Aorta (tissue), 5 donors: Measurements from ENCODE around the gene KIAA0513. TPM values are rescaled to one million over a fixed set of nuclear protein-coding genes. Genes with fewer than 3 reads are reported as not detected.

Experiments used
- ATAC-seq: fragments of 200-7000 bp; cut with Tn5 transposase; one replicate; pipeline ENCODE4 v1.9.1; 2022; ENCODE audit warnings: moderate library complexity; ENCODE audit not compliant: low FRiP score
- DNase-seq, 2 donors: peaks; one replicate each; pipeline ENCODE4 v3.0.0-alpha.2; 2020
- H3K27ac ChIP-seq, 2 donors: one replicate each; pipeline ENCODE4 v1.5.1; 2013; ENCODE audit warnings: low read length in 2 of 2, mild to moderate bottlenecking in 2 of 2, moderate library complexity in 2 of 2, control low read depth in 1 of 2, inconsistent platforms in 1 of 2, low read depth in 1 of 2
- H3K27me3 ChIP-seq, 2 donors: one replicate each; pipeline ENCODE4 v1.6.1; 2013; ENCODE audit warnings: control low read depth in 1 of 2, low read length in 1 of 2, mild to moderate bottlenecking in 1 of 2, moderate library complexity in 1 of 2; ENCODE audit not compliant: insufficient read depth in 2 of 2, control insufficient read depth in 1 of 2
- H3K36me3 ChIP-seq, 2 donors: one replicate each; pipeline ENCODE4 v1.6.1; 2013; ENCODE audit warnings: control low read depth in 1 of 2, low read length in 1 of 2, mild to moderate bottlenecking in 1 of 2; ENCODE audit not compliant: insufficient read depth in 2 of 2, control insufficient read depth in 1 of 2
- H3K4me1 ChIP-seq, 2 donors: one replicate each; pipeline ENCODE4 v1.6.1; 2013; ENCODE audit warnings: low read length in 2 of 2, control low read depth in 1 of 2, mild to moderate bottlenecking in 1 of 2, moderate library complexity in 1 of 2; ENCODE audit not compliant: insufficient read depth in 2 of 2, control insufficient read depth in 1 of 2
- H3K4me3 ChIP-seq, 2 donors: one replicate each; pipeline ENCODE4 v1.5.1; 2013; ENCODE audit warnings: low read length in 2 of 2, control low read depth in 1 of 2, mild to moderate bottlenecking in 1 of 2
- H3K9me3 ChIP-seq: one replicate; pipeline ENCODE4 v1.6.1; 2013; ENCODE audit warnings: mild to moderate bottlenecking, low read length; ENCODE audit not compliant: control insufficient read depth
- WGBS, 2 donors: extraction: QIAGEN DNeasy Blood & Tissue Kit; methylation state at CpG; one replicate each; pipeline ENCODE4 v1.1.7; 2013; 5-methylcytosine and 5-hydroxymethylcytosine counted together
- intact Hi-C, 2 donors: fragments of 100-400 bp; cut with DNase I; formaldehyde crosslinking; loops; one replicate each; pipeline versions ENCODE4 v1.14.2 to v1.15.0; 2022
- polyA plus RNA-seq, 2 donors: library from polyadenylated mRNA; stranded (reverse); fragments of 200-250 nt; gene quantifications; one replicate each; pipeline ENCODE4 v1.2.3, GENCODE V29; 2013
- total RNA-seq, 2 donors: library from RNA; stranded (reverse); fragmentation: NEBNext Ultra II Directional; extraction: Animal tissue kit (Norgen Biotek cat#: 25700); gene quantifications; one replicate each; pipeline ENCODE4 v1.2.1, GENCODE V29; 2021
- donor health status: healthy with polysubstance abuse.
- donor health status: Bipolar disorder and iron deficiency.
- donor health status: DM: no; HTN: no; CAD: no.
- donor health status: DM: no; HTN: no; CAD: no.
- donor health status: DM: yes; HTN: yes; CAD: no.

Gene KIAA0513
- total and polyA plus RNA-seq, 4 donors: 3.4 to 17.7 (median 10.3) TPM

DNA sequence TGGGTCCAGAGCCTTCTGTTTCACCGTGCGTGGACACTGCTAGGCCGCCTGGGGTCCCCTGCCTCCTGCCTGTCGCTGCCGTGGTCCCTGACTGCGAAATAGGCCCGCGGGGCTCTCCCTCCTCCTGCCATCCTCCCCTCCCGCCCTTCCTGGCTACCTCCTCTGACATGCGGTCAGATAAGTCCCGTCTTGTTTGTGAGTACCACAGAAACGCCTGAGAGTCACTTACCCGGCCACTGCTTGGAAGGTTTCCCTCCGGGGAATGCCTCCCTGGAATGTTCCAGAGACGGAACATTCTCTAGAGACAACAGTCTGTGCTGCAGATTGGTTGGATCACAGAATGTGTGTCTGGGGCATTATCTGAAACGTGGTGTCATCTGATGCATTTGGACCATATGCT, 61.9 kb downstream of the KIAA0513 start:
- Histone ChIP-seq H3K4me1 (no peaks in the 10 kb centered on the region), H3K9me3 (no peaks in the 10 kb centered on the region), H3K4me3 (no peak overlapping the region), H3K27me3 (no peaks in the 10 kb centered on the region), H3K36me3 (no peaks in the 10 kb centered on the region), H3K27ac (no peak overlapping the region)
- WGBS, 2 donors: 38 to 41% methylated on average over 16 of the region's 16 CpGs
- intact Hi-C loops: no loop called here
- ATAC-seq (no peak), DNase-seq (no peak)

DNA sequence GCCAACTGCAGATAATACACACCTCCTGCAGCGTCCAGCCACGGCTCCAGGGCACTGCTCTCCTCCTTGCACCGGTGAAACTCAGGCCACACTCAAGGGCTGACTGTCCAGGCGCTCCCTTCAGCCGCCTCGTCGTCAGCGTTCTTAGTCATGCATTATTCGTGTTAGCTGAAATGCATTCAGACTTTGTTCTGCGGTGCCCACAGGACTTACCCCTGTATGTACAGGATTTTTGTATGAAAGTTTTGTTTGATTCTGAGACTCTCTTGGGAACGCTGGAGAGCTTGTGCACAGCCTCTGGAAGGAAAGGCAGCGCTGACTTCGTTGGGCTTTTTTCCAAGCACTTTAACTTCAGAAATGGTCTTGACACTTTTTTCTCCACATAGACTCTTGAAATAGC, 62.6 kb downstream of the KIAA0513 start:
- H3K9me3 ChIP-seq: no peaks in the 10 kb centered on the region
- WGBS, 2 donors: 9 to 10% methylated on average over 13 of the region's 13 CpGs
- no peaks in the 10 kb centered on the region for H3K27me3 ChIP-seq
- no peaks in the 10 kb centered on the region for H3K36me3 ChIP-seq
- intact Hi-C loops: no loop called here
- ATAC-seq (no peak), DNase-seq (no peak)
- no peaks in the 10 kb centered on the region for H3K4me1 ChIP-seq
- H3K27ac ChIP-seq: no peak overlapping the region
- H3K4me3 ChIP-seq: no peak overlapping the region

DNA sequence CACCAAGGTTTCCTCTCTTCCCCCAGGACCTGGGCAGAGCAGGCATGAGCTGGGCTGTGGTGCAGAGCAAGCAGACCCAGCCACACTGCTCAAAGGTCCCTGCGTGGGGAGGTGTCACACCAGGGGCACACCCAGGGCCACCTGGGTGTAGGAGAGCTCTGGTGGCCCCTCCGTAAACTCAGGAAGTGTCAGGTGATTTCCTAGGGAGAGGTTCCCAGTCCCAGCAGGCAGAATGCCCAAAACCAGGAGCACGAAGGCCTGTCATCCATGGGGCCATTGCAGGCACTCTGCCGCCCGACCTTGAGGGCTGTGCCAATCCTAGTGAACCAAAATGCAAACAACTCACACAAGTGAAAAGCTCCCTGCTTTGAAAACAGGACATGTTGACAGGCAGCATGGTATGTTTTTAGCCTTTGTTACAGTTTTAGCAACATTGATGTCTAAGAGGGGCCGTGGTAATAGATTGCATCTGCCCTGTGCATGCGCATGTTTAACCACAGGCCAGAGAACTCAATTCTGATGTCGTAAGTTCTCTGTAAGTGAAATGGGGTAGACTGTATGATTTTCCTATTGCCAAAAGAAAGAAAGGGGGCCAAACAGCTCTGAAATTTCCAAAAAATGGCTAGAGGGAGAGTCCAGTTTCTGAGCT, 63.4 kb downstream of the KIAA0513 start:
- Histone ChIP-seq H3K36me3 (no peaks in the 10 kb centered on the region), H3K27me3 (no peaks in the 10 kb centered on the region), H3K4me3 (no peak overlapping the region), H3K9me3 (no peaks in the 10 kb centered on the region), H3K27ac (no peak overlapping the region), H3K4me1 (no peaks in the 10 kb centered on the region)
- intact Hi-C loops: no loop called here
- WGBS, 2 donors: 87 to 89% methylated on average over 8 of the region's 8 CpGs
- ATAC-seq (no peak), DNase-seq (no peak)

- Histone ChIP-seq H3K36me3 (no peaks in the 10 kb centered on the region), H3K4me3 (no peak overlapping the region), H3K27me3 (no peaks in the 10 kb centered on the region), H3K27ac (no peak overlapping the region), H3K9me3 (no peaks in the 10 kb centered on the region), H3K4me1 (no peaks in the 10 kb centered on the region)
- 96 to 98% methylated on average over 7 of the region's 7 CpGs for WGBS, 2 donors
- DNase-seq: no peak
- intact Hi-C loops: no loop called here
- no peak for ATAC-seq
Observed at GRCh38 chr16:85091522-85091910, 63.9 kb downstream of the KIAA0513 start.

DNA sequence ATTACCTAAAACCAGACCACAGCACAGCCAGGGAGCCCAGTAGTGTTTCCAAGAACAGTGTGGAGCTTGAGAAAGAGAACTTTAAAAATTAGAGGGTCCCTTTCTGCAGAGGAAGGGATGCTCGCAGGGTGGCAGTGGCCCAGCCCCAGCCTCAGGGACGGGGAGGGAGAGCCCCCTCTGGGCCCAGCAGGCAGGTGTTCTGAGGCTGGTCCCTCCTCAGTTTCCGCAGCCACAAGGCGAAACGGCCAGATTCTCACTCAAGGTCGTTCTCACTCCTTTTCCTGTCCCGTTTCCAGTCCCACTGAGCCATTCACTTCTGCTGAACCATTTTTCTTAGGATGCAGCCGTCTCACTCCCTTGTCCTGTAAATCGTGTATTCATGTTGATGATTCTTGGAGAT, 64.7 kb downstream of the KIAA0513 start:
- H3K27me3 ChIP-seq: no peaks in the 10 kb centered on the region
- 92 to 95% methylated on average over 8 to 9 of the region's 9 CpGs for WGBS, 2 donors
- intact Hi-C loops: no loop called here
- no peaks in the 10 kb centered on the region for H3K36me3 ChIP-seq
- no peaks in the 10 kb centered on the region for H3K4me1 ChIP-seq
- no peak overlapping the region for H3K27ac ChIP-seq
- ATAC-seq: no peak
- H3K9me3 ChIP-seq: no peaks in the 10 kb centered on the region
- DNase-seq: no peak
- H3K4me3 ChIP-seq: no peak overlapping the region

DNA sequence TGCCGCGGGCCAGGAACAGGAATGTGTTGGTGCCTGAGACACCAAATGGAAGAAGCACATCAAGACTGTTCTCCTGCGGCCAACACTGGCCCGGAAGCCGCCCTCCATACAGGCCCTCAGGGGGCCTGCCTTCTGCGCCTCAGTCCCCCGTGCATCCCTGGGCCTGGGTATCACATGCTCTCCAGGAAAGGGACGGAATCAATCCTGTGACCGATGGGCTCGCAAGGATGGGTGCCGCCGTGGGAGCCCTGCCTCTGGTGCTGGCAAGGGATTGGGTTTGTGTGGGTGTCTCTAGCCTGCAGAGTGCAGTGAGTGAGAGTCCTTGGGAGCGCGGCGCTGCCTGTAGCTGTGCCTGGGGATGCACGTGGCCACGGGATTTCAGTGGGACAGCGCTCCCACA, 65.3 kb downstream of the KIAA0513 start:
- Histone ChIP-seq H3K4me3 (no peak overlapping the region), H3K27ac (no peak overlapping the region), H3K4me1 (no peaks in the 10 kb centered on the region), H3K9me3 (no peaks in the 10 kb centered on the region), H3K27me3 (no peaks in the 10 kb centered on the region), H3K36me3 (no peaks in the 10 kb centered on the region)
- intact Hi-C loops: no loop called here
- WGBS, 2 donors: 92 to 94% methylated on average over 18 of the region's 18 CpGs
- no peak for ATAC-seq
- DNase-seq: no peak

DNA sequence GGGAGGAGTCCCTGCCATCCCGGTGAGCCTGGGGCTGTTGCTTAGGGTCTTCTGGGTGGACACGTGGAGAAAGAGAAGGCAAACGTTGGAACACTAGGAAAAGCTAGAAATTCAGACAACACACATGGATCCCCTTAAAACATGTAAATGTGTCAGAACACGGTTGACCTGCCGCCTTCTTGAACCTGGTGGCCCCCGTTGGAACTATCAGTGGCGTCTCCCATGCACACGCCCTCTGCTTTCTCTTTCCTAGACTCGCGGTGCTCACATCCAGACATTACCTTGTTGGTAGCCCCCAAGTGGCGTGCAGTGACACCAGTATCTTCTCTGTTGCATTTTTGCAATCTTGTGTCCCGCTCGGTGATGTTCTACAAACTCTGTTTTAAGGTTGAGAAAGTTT, 66.1 kb downstream of the KIAA0513 start:
- Histone ChIP-seq H3K4me1 (no peaks in the 10 kb centered on the region), H3K36me3 (no peaks in the 10 kb centered on the region), H3K4me3 (no peak overlapping the region), H3K9me3 (no peaks in the 10 kb centered on the region), H3K27me3 (no peaks in the 10 kb centered on the region), H3K27ac (no peak overlapping the region)
- 84 to 85% methylated on average over 13 of the region's 13 CpGs for WGBS, 2 donors
- ATAC-seq: no peak
- DNase-seq: no peak
- intact Hi-C loops: no loop called here

- DNase-seq: no peak
- Histone ChIP-seq H3K4me3 (no peak overlapping the region), H3K27me3 (no peaks in the 10 kb centered on the region), H3K9me3 (no peaks in the 10 kb centered on the region), H3K27ac (no peak overlapping the region), H3K4me1 (no peaks in the 10 kb centered on the region), H3K36me3 (no peaks in the 10 kb centered on the region)
- 74 to 75% methylated on average over 12 of the region's 12 CpGs for WGBS, 2 donors
- intact Hi-C loops: no loop called here
- no peak for ATAC-seq
Observed at GRCh38 chr16:85094176-85094805, 66.7 kb downstream of the KIAA0513 start.

DNA sequence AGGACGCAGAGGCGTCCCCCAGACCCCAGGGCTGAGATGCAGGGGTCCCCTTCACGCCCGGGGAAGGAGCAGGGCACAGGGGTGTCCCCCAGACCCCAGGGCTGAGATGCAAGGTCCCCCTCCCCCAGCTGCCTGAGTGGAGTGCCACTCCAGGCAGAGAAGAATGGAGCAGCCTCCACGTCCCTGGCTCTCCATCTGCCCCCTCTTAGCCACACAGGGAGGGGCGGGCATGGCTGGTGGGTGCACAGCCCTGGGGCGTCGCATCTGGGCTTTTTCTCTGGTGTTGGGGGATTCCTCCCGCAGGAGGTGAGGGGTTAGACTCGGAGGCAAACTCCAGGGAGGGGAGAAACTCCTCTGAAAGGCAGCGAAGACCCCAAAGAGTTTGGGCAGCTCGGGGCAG, 67.2 kb downstream of the KIAA0513 start:
- Histone ChIP-seq H3K9me3 (no peaks in the 10 kb centered on the region), H3K4me3 (no peak overlapping the region), H3K27ac (no peak overlapping the region), H3K4me1 (no peaks in the 10 kb centered on the region), H3K27me3 (no peaks in the 10 kb centered on the region), H3K36me3 (no peaks in the 10 kb centered on the region)
- no peak for DNase-seq
- no peak for ATAC-seq
- 88 to 92% methylated on average over 12 of the region's 12 CpGs for WGBS, 2 donors
- intact Hi-C loops: no loop called here
